Fibroblast of mammary gland (primary cell): ENCODE measurements around the gene TUBB2A.

Experiments used
- DNase-seq: peaks from one replicate; pipeline ENCODE4 v3.0.0-alpha.2; 2010; ENCODE audit warnings: low read depth
- H3K4me3 ChIP-seq: 2 replicates; pipeline ENCODE4 v1.5.1; 2011; ENCODE audit warnings: low read depth, mild to moderate bottlenecking, low read length, moderate library complexity; ENCODE audit not compliant: control insufficient read depth
- TF ChIP-seq, protein P1 (sequence below): conservative IDR thresholded peaks from 2 replicates; pipeline ENCODE4 v1.5.1; 2011; ENCODE audit warnings: low read depth, low read length, inconsistent platforms; ENCODE audit not compliant: control insufficient read depth, insufficient read depth

The TUBB2A gene

DNA sequence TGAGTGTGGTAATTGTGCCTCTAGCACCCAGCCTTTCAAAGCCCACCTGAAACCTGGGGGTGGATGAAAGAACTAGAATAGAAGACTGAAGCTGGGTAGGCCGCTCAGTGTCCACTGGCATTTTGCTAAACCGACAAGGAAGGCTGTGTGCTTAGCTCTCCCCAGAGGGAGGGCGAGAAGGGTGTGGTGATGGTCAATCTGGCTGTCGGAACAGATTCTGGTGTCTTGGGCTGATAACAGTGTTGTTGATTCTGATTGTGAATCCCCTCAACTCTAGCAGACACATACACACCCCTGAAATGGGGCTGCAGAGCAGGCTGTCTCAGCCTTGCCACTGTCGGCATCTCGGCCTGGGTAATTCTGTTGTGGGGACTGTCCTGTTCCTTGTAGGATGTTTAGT lies 43.0 kb downstream of the TUBB2A start:
- DNase-seq, result no peak
- TF ChIP-seq, protein P1, sequence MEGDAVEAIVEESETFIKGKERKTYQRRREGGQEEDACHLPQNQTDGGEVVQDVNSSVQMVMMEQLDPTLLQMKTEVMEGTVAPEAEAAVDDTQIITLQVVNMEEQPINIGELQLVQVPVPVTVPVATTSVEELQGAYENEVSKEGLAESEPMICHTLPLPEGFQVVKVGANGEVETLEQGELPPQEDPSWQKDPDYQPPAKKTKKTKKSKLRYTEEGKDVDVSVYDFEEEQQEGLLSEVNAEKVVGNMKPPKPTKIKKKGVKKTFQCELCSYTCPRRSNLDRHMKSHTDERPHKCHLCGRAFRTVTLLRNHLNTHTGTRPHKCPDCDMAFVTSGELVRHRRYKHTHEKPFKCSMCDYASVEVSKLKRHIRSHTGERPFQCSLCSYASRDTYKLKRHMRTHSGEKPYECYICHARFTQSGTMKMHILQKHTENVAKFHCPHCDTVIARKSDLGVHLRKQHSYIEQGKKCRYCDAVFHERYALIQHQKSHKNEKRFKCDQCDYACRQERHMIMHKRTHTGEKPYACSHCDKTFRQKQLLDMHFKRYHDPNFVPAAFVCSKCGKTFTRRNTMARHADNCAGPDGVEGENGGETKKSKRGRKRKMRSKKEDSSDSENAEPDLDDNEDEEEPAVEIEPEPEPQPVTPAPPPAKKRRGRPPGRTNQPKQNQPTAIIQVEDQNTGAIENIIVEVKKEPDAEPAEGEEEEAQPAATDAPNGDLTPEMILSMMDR, result no peak
- H3K4me3 ChIP-seq, result no peak overlapping the region

DNA sequence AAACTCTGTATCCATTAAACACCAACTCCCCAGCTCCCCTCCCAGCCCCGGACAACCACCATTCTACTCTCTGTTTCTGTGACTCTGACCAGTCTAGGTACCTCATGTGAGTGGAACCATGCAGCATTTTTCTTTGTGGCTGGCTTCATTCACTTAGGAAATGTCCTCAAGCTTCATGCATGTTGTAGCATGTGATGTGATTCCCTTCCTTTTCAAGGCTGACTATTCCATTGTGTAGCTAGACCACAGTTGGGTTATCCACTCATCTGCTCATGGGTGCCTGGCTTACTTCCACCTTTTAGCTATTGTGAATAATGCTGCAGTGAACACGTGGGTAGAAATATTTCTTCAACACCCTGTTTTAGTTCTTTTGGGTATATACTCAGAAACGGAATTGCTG lies 47.6 kb downstream of the TUBB2A start:
- TF ChIP-seq, protein P1, result no peak
- no peak for DNase-seq
- H3K4me3 ChIP-seq, result no peak overlapping the region

DNA sequence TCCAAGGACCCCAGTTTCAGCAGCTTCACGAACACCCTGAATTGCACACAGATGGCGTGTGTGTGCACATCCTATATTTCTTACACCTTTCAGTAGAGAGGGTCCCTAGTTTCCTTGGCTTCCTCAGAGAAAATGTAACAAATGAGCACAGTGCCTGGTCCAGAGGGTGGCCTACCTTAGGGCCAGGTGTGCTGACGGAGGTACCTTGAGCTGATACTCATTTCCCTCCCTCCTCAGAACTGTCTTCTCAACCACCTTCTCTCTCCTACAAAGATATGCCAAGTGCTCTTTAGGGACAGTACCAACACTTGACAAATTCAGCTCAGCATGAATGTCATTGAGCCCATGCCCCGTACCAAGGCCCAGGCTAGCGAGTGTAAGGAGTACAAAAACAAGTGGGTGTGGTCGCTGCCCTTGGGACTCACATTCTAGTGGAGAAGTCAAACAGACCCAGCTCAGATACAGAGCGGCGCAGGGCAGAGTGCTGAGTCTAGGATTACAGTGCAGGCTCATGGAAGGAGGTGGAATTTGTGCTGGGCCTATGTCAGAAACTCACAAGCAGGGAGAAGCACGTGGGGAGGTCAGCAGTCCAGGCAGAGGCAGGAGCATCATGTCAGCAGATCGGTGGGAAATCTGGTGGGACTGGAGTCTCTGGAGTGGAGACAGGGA lies 48.5 kb downstream of the TUBB2A start:
- DNase-seq, result no peak
- TF ChIP-seq, protein P1, result no peak
- no peak overlapping the region for H3K4me3 ChIP-seq
